Vagina (tissue), 2 donors: ENCODE data around the gene WRAP53. TPM values are rescaled to one million over a fixed set of nuclear protein-coding genes. Genes with fewer than 3 reads are reported as not detected.

ENCODE experiments used
- DNase-seq, 2 donors: peaks; one replicate each; pipeline ENCODE4 v3.0.0-alpha.2; 2017; ENCODE audit errors: extremely low spot score in 2 of 2
- H3K27ac ChIP-seq: fragments of 200-600 bp; sonication (generic); one replicate; pipeline ENCODE4 v1.5.1; 2019
- H3K27me3 ChIP-seq: fragments of 200-600 bp; sonication (generic); one replicate; pipeline ENCODE4 v1.5.1; 2019
- H3K36me3 ChIP-seq, 2 donors: fragments of 200-600 bp; sonication (generic); one replicate each; pipeline ENCODE4 v1.5.1; 2017 to 2019
- H3K4me1 ChIP-seq: fragments of 200-600 bp; sonication (generic); one replicate; pipeline ENCODE4 v1.5.1; 2019
- H3K4me3 ChIP-seq, 2 donors: fragments of 200-600 bp; sonication (generic); 1 replicate in 1 of 2; 2 replicates in 1 of 2; pipeline ENCODE4 v1.5.1; 2016 to 2019
- H3K9me3 ChIP-seq: fragments of 200-600 bp; sonication (generic); one replicate; pipeline ENCODE4 v1.5.1; 2019
- CTCF ChIP-seq, 3 experiments: fragments of 450-650 bp in 2 of 3; fragments of 200-600 bp in 1 of 3; sonication (generic) in 1 of 3; IDR thresholded peaks; one replicate each; pipeline ENCODE4 v1.5.1; 2017 to 2019; ENCODE audit warnings: antibody characterized with exemption in 3 of 3, mild to moderate bottlenecking in 2 of 3, moderate library complexity in 2 of 3
- POLR2A ChIP-seq, 2 donors: fragments of 450-650 bp; IDR thresholded peaks; one replicate each; pipeline ENCODE4 v1.6.1; 2017; ENCODE audit warnings: antibody characterized with exemption in 2 of 2, mild to moderate bottlenecking in 2 of 2, moderate library complexity in 2 of 2
- POLR2AphosphoS5 ChIP-seq, 2 donors: sonication (generic); formaldehyde crosslinking; IDR thresholded peaks; one replicate each; pipeline ENCODE4 v1.9.0; 2017; ENCODE audit warnings: antibody characterized with exemption in 2 of 2, mild to moderate bottlenecking in 2 of 2, low read depth in 1 of 2; ENCODE audit not compliant: insufficient read depth in 1 of 2
- intact Hi-C: fragments of 100-400 bp; cut with DNase I; formaldehyde crosslinking; loops from one replicate; pipeline ENCODE4 v1.15.1; 2023
- total RNA-seq: library from RNA; depleted of rRNA; stranded (reverse); fragments of >200 nt; gene quantifications from one replicate; pipeline ENCODE4 v1.2.3, GENCODE V29; 2016

WRAP53 gene
- total RNA-seq, 1 donor from 2014 or later, result 7.6 TPM

DNA sequence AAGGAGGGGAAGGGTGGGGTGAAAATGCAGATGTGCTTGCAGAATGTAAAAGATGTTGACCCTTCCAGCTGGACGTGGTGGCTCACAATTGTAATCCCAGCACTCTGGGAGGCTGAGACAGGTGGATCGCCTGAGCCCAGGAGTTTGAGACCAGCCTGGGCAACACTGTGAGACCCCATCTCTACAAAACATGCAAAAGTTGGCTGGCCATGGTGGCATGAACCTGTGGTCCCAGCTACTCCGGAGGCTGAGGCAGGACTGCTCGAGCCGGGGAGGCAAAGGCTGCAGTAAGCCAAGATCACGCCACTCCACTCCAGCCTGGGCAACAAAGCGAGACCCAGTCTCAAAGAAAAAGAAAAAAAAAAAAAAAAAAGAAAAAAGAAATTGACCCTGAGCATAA is 19.8 kb upstream of the WRAP53 start:
- no peak for DNase-seq
- Histone ChIP-seq H3K9me3 (no peaks in the 10 kb centered on the region), H3K27me3 (no peaks in the 10 kb centered on the region), H3K27ac (no peak overlapping the region), H3K36me3 (peaks cover 5 to 51% of the 10 kb centered on the region in 2 donors), H3K4me1 (no peaks in the 10 kb centered on the region), H3K4me3 (no peak overlapping the region)
- intact Hi-C loops, result no loop called here
- TF ChIP-seq POLR2AphosphoS5 (IDR thresholded peaks at IDR 0.05; ENCODE audit: insufficient read depth in 1 of 2, low read depth in 1 of 2) (no peak), CTCF (IDR thresholded peaks at IDR 0.05) (no peak), POLR2A (IDR thresholded peaks at IDR 0.05) (no peak)

DNA sequence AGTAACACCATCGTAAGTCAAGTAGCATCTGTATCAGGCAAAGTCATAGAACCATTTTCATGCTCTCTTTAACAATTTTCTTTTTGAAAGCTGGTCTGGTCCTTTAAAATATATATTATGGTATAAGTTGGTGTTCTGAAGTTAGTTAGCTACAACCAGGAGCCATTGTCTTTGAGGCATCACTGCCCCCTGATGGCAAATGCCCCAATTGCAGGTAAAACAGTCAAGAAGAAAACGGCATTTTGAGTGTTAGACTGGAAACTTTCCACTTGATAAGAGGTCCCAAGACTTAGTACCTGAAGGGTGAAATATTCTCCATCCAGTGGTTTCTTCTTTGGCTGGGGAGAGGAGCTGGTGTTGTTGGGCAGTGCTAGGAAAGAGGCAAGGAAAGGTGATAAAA is 15.0 kb upstream of the WRAP53 start:
- peaks cover 6 to 78% of the 10 kb centered on the region in 2 donors for H3K36me3 ChIP-seq
- intact Hi-C loops, result no loop called here
- no peak for TF ChIP-seq POLR2A (IDR thresholded peaks at IDR 0.05)
- TF ChIP-seq POLR2AphosphoS5 (IDR thresholded peaks at IDR 0.05; ENCODE audit: insufficient read depth in 1 of 2, low read depth in 1 of 2), result no peak
- TF ChIP-seq CTCF (IDR thresholded peaks at IDR 0.05), result no peak

GRCh38 chr17:7674934-7675333 is 13.3 kb upstream of the WRAP53 start:
- Histone ChIP-seq H3K36me3 (peaks cover 6 to 61% of the 10 kb centered on the region in 2 donors), H3K27ac (no peak overlapping the region), H3K9me3 (no peaks in the 10 kb centered on the region), H3K4me3 (no peak overlapping the region), H3K27me3 (no peaks in the 10 kb centered on the region), H3K4me1 (no peaks in the 10 kb centered on the region)
- TF ChIP-seq POLR2A (IDR thresholded peaks at IDR 0.05), result no peak
- no peak for TF ChIP-seq POLR2AphosphoS5 (IDR thresholded peaks at IDR 0.05; ENCODE audit: insufficient read depth in 1 of 2, low read depth in 1 of 2)
- TF ChIP-seq CTCF (IDR thresholded peaks at IDR 0.05), result no peak
- intact Hi-C loops, result no loop called here
- DNase-seq, result no peak

More for the DNA sequence above, 15.0 kb upstream of the WRAP53 start:
- no peak for DNase-seq
- H3K27me3 ChIP-seq, result no peaks in the 10 kb centered on the region
- no peaks in the 10 kb centered on the region for H3K9me3 ChIP-seq
- no peaks in the 10 kb centered on the region for H3K4me1 ChIP-seq
- H3K4me3 ChIP-seq, result no peak overlapping the region
- H3K27ac ChIP-seq, result no peak overlapping the region

DNA sequence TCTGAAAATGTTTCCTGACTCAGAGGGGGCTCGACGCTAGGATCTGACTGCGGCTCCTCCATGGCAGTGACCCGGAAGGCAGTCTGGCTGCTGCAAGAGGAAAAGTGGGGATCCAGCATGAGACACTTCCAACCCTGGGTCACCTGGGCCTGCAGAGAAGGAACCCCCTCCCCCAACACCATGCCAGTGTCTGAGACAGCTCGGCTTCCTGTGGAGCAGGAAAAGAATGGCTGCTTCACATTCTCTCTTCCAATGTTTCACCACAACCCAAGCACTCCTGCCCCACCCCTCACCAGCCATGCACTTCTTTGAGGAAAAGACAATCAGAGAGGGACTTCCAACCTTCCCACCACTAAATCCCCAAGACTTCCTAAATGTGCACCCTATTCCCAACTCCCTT is 11.7 kb upstream of the WRAP53 start:
- intact Hi-C loops, result no loop called here

More for the DNA sequence above, 11.7 kb upstream of the WRAP53 start:
- Histone ChIP-seq H3K9me3 (no peaks in the 10 kb centered on the region), H3K36me3 (peaks cover 6 to 48% of the 10 kb centered on the region in 2 donors), H3K4me1 (no peaks in the 10 kb centered on the region), H3K27me3 (no peaks in the 10 kb centered on the region), H3K4me3 (no peak overlapping the region), H3K27ac (no peak overlapping the region)
- no peak for DNase-seq
- TF ChIP-seq CTCF (IDR thresholded peaks at IDR 0.05) (no peak), POLR2A (IDR thresholded peaks at IDR 0.05) (no peak), POLR2AphosphoS5 (IDR thresholded peaks at IDR 0.05; ENCODE audit: insufficient read depth in 1 of 2, low read depth in 1 of 2) (no peak)
